G401.6 (cell line): ENCODE results near the gene ZAP70.
"Not testable (repeated sequence)": the region's sequence is repeated elsewhere in the genome, so short reads cannot be mapped to it uniquely, and the experiment has no call there.

Experiments
- FAIRE-seq: peaks from 2 replicates; lab custom pipeline; 2012; peaks lifted over from hg19 to GRCh38; lab: Jason Lieb, UNC

ZAP70 gene

DNA sequence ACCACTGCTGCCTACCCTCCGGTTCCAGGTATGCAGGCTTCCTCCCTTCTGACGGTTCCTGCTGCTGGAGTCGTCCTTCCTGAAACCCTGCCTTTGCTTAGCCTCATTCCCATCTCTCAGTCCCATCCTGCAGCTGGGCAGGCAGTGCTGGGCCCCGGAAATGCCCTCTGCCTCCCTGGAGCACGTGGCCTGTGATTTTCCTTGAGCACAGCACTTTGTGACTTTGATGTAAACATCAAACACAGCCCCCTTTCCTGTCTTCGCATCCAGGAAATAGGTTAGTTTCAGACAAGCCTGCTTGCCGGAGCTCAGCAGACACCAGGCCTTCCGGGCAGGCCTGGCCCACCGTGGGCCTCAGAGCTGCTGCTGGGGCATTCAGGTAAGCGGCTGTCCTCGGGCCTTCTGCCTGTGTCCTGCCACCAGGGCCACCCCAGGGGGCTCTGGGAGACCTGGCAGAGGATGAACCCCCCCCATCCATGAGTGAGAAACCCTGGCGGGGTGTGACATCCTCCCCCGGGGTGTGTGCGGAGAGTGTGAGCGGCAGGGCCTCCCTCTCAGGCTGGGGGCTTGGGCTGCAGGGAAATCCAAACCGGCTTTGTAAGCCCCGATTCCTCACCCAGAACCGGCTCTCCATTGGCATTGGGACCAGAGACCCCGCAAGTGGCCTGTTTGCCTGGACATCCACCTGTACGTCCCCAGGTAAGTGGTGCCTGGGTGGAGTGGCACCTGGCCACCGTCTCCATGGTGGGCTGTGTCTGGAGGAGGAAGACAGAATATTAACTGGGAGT is at the start of gene ZAP70:
ZAP70 (plus strand) TSS at position 281 of the 788 bp plus-strand sequence. CDS start 10,461 bp downstream, outside the sequence.
- no peak for FAIRE-seq

GRCh38 chr2:97663626-97663961 is 49.8 kb upstream of the ZAP70 start:
- no peak for FAIRE-seq

DNA sequence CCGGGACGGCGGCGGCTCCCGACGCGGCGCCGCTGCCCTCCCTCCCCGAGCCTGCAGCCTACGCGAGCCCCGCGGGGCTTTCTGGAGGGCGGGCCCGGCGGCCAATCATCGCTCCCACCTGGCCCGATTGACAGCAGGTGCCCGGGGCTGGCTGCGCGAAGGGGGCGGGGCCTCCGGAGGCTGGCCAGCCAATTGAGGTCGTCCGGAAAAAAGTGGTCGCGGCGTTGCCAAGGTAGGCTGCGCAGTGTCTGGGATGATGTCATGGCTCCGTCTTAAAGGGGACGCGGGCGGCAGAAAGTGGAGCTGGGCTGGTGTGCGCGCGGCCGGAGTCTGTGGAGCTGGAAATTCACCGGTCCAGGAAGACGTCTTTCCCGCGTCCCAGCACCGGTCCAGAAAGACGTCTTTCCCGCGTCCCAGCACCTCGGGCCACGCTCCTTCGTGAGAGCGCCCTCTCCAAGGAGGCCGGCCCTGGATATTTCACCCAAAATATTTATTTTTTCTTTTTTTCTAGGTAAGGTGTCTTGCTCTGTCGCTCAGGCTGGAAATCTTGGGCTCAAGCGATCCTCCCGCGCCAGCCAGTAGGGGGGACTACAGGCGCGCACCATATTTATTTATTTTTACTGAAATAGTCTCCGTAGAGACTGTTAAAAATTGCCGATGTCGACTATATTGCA is 49.3 kb upstream of the ZAP70 start, which contains the start of gene ACTR1B:
ACTR1B (minus strand) TSS at position 83 of the 674 bp plus-strand sequence. CDS start 154 bp downstream, outside the sequence.
- FAIRE-seq, result peak; percentile 95

- no peak for FAIRE-seq
Measured at GRCh38 chr2:97664636-97664970, 48.8 kb upstream of the ZAP70 start.

GRCh38 chr2:97669448-97669847 is 43.9 kb upstream of the ZAP70 start, which contains the start of gene C2orf92:
TSS of gene C2orf92 (plus strand) at chr2:97669713. CDS start at chr2:97669789, 76 bp downstream.
- no peak for FAIRE-seq

GRCh38 chr2:97670471-97670870 is 42.9 kb upstream of the ZAP70 start:
- FAIRE-seq, result no peak

- FAIRE-seq, result no peak
Measured at GRCh38 chr2:97671526-97671925, 41.9 kb upstream of the ZAP70 start.

DNA sequence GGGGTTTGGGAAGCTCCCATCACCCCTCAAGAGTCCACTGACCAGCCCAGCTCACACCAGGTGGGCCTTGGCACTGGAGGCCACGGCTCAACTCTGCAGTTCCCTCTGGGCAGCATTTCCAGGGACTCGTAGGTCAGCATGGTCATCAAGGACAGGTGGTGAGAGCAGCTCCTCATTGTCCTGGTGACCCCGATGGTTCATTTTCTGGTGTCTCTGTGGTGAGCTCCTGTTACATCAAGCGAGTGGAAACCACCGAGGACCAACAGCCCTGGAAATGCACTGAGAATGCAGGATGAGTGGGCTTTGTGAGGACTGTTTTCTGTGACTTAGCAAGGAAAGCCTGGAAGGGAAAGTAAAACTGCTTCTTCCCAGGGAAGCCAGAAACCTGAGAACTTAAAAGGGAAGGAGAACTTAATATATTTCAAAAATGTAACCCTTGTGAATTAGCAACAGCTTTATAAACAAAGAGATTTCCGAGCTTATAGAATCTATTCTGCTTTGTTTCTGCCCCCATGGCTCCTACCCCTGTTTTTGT is 40.7 kb upstream of the ZAP70 start:
- FAIRE-seq, result not testable (repeated sequence)

GRCh38 chr2:97673182-97673914 is 40.0 kb upstream of the ZAP70 start:
- no peak for FAIRE-seq

DNA sequence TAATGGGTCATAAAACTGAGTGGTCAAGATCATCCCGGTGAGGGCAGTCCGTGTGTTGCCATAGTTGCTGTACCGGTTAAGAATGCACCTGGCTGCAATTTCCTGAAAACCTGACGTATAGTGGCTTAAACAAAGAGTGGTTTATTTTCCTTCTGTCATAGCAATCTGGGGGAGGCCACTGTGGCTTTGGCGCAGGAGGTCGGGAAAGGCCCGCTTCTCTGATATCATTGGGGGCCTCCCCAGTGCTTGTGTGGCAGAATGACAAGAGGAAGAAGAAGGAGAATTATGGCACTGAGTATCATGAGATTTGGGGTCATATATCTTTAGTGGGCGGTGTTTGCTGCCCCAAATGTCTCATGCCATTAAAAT is 39.5 kb upstream of the ZAP70 start:
- FAIRE-seq, result no peak

- FAIRE-seq, result no peak
Measured at GRCh38 chr2:97675430-97676113, 37.8 kb upstream of the ZAP70 start.

DNA sequence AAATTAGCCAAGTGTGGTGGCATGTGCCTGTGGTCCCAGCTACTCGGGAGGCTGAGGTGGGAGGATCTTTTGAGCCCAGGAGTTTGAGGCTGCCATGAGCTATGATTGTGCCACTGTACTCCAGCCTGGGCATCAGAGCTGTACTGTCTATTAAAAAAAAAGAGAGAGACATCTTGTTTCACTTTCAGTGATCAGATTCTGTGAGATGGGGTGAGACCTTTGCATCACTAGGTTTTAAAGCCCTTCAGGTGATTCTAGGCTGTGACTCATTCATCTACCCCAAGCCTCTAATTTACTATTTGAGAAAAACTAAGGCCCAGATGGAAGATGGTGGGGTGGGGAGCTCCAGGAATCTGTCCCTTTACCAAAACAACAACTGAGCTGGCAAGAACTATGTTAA is 36.8 kb upstream of the ZAP70 start:
- no peak for FAIRE-seq

GRCh38 chr2:97677480-97677879 is 35.9 kb upstream of the ZAP70 start:
- no peak for FAIRE-seq

DNA sequence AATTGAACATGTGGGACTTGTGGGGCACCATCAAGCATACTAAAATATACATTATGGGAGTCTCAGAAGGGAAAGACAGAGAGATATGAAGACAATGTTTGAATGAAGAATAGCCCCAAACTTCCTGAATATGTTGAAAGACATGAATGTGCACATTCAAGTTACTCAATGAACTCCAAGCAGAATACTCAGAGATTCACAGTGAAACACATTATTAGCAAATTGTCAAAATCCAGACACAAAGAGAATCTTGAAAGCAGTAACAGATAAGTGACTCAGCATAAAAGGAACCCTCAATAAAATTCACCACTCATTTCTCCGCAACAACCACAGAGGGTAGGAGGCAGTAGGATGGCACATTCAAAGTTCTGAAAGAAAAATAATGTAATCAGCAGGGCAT is 35.1 kb upstream of the ZAP70 start:
- no peak for FAIRE-seq

- not testable (repeated sequence) for FAIRE-seq
Measured at GRCh38 chr2:97687235-97687634, 26.1 kb upstream of the ZAP70 start.

- no peak for FAIRE-seq
Measured at GRCh38 chr2:97688062-97688827, 25.1 kb upstream of the ZAP70 start.

GRCh38 chr2:97691166-97691565 is 22.2 kb upstream of the ZAP70 start:
- no peak for FAIRE-seq

- no peak for FAIRE-seq
Measured at GRCh38 chr2:97693476-97693875, 19.9 kb upstream of the ZAP70 start.

DNA sequence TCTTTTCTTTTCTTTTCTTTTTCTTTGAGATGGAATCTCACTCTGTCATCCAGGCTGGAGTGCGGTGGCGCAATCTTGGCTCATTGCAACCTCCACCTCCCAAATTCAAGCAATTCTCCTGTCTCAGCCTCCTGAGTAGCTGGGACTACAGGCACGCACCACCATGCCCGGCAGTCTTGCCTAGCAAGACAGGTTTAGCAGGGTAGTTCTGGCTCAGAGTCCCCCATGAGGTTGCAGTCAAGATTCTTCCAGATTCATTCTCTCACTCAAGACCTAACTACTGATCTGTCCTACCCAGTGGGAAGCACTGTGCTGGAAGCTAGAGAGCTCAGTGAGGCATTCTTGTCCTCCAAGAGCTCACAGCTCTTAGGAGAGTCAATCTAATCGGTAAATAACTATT is 17.6 kb upstream of the ZAP70 start:
- no peak for FAIRE-seq

DNA sequence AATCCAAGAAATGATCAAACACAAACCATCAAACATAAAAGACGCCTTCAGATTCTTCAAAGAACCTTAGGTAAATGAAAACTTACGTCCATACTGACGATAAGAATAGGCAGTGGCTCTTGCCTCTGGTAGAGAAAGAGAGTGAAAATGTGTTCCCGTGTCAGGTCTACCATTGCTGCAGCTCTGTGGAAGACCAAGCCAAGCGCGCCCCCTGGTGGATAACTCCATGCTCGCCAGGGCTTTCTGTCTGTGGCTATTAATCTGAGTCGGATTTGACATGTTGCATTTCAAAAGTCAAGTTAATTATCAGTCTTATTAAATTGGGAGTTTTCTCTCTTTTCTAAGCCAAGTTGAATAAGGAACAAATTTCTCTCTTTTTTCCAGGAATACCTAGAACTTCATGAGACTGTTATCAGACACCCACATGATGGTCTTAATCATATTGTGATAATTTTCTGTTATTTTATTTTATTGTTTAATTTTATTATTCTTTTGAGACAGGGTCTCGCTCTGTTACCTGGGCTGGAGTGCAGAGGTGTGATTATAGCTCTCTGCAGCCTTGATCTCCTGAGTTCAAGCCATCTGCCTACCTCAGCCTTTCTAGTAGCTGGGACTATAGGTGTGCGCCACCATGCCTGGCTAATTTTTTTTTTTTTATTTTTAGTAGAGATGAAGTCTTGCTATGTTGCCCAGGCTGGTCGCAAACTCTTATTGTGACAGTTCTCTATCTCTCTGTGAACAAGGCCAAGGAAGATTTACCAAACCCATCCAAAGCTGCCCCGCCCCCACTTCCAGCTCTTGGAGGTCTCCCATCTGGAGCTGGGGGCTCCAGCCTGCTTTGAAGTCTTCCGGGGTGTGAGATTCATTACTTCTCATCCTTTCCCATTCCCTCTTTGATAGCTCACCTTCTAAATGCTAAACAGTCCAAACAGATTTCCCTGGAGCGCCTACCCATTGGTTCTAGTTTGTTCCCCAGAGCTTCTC is 15.8 kb upstream of the ZAP70 start:
- FAIRE-seq, result peak; percentile 94
